IMR-90 (cell line): ENCODE results near the gene COL4A1. TPM values are rescaled to one million over a fixed set of nuclear protein-coding genes. Genes with fewer than 3 reads are reported as not detected.

Experiments
- ATAC-seq: fragments of 200-7000 bp; cut with Tn5 transposase; 2 replicates; pipeline ENCODE4 v1.9.1; 2020; ENCODE audit warnings: low read depth, mild to moderate bottlenecking, moderate library complexity
- BruUV-seq: library from RNA; stranded (reverse); fragments of 400-500 nt; replicated peaks from 2 replicates; lab custom pipeline; 2021; lab: Mats Ljungman, UMichigan
- CTCF ChIA-PET: fragments of 300-600 bp; formaldehyde crosslinking; extraction: SDS; loops from one replicate; lab custom pipeline; 2021; ENCODE audit warnings: antibody characterized with exemption; lab: Yijun Ruan, JAX
- POLR2A ChIA-PET: fragments of 300-600 bp; sonication (Branson Sonifier 250); formaldehyde crosslinking; loops from one replicate; lab custom pipeline; 2022; ENCODE audit warnings: antibody characterized with exemption; ENCODE audit not compliant: unreplicated experiment; lab: Charles Lee
- DNase-seq: peaks from one replicate; pipeline ENCODE4 v3.0.0; 2013
- H2AFZ ChIP-seq: replicated peaks from 2 replicates; pipeline ENCODE3; 2013; ENCODE audit warnings: low read length, mild to moderate bottlenecking; ENCODE audit not compliant: poor library complexity
- H2AK5ac ChIP-seq: 2 replicates; pipeline ENCODE4 v1.6.1; 2013; ENCODE audit warnings: low read depth, low read length, inconsistent platforms
- H2AK9ac ChIP-seq: replicated peaks from 2 replicates; pipeline ENCODE3; 2013; ENCODE audit warnings: mild to moderate bottlenecking, low read depth, low read length, moderate library complexity; ENCODE audit not compliant: poor library complexity
- H2BK120ac ChIP-seq: 2 replicates; pipeline ENCODE4 v1.6.1; 2013; ENCODE audit warnings: low read depth, low read length, inconsistent platforms
- H2BK15ac ChIP-seq: 3 replicates; pipeline ENCODE4 v1.6.1; 2013; ENCODE audit warnings: low read depth, low read length, inconsistent platforms
- H2BK20ac ChIP-seq: 2 replicates; pipeline ENCODE4 v1.6.1; 2013; ENCODE audit warnings: low read depth, mild to moderate bottlenecking, inconsistent platforms, low read length, moderate library complexity
- H2BK5ac ChIP-seq: 2 replicates; pipeline ENCODE4 v1.6.1; 2013; ENCODE audit warnings: mild to moderate bottlenecking, low read depth, low read length, inconsistent platforms; ENCODE audit not compliant: poor library complexity, severe bottlenecking
- H3K14ac ChIP-seq: replicated peaks from 2 replicates; pipeline ENCODE4 v1.6.1; 2013; ENCODE audit warnings: low read depth, low read length, inconsistent platforms
- H3K18ac ChIP-seq: 2 replicates; pipeline ENCODE4 v1.6.1; 2013; ENCODE audit warnings: low read depth, low read length, control low read depth
- H3K23ac ChIP-seq: 2 replicates; pipeline ENCODE4 v1.6.1; 2013; ENCODE audit warnings: low read depth, low read length, inconsistent platforms
- H3K27ac ChIP-seq: 2 replicates; pipeline ENCODE4 v1.5.1; 2013; ENCODE audit warnings: mild to moderate bottlenecking, control low read depth, low read length; ENCODE audit not compliant: insufficient read depth
- H3K27me3 ChIP-seq: 2 replicates; pipeline ENCODE4 v1.6.1; 2013; ENCODE audit warnings: low read length; ENCODE audit not compliant: control insufficient read depth, insufficient read depth
- H3K36me3 ChIP-seq: 2 replicates; pipeline ENCODE4 v1.6.1; 2013; ENCODE audit warnings: low read length, mixed read lengths; ENCODE audit not compliant: control insufficient read depth, insufficient read depth
- H3K4ac ChIP-seq: 2 replicates; pipeline ENCODE4 v1.6.1; 2013; ENCODE audit warnings: low read depth, low read length, inconsistent platforms
- H3K4me1 ChIP-seq: 2 replicates; pipeline ENCODE4 v1.6.1; 2013; ENCODE audit warnings: low read length, mixed read lengths; ENCODE audit not compliant: control insufficient read depth, insufficient read depth
- H3K4me2 ChIP-seq: 2 replicates; pipeline ENCODE4 v1.6.1; 2013; ENCODE audit warnings: low read depth, mild to moderate bottlenecking, control low read depth, low read length, moderate library complexity
- H3K4me3 ChIP-seq: 2 replicates; pipeline ENCODE4 v1.5.1; 2013; ENCODE audit warnings: low read depth, mild to moderate bottlenecking, control low read depth, low read length, moderate library complexity; ENCODE audit not compliant: insufficient read depth
- H3K56ac ChIP-seq: 2 replicates; pipeline ENCODE4 v1.6.1; 2013; ENCODE audit warnings: low read length, inconsistent platforms; ENCODE audit not compliant: insufficient read depth; ENCODE audit errors: extremely low read depth
- H3K79me1 ChIP-seq, 2 experiments: 2 replicates each; pipeline ENCODE4 v1.6.1; 2013; ENCODE audit warnings: low read length in 2 of 2, inconsistent platforms in 1 of 2, low read depth in 1 of 2
- H3K9ac ChIP-seq: 2 replicates; pipeline ENCODE4 v1.6.1; 2013; ENCODE audit warnings: low read depth, low read length, control low read depth
- H3K9me1 ChIP-seq: 2 replicates; pipeline ENCODE4 v1.6.1; 2013; ENCODE audit warnings: low read length, inconsistent platforms; ENCODE audit not compliant: insufficient read depth
- H3K9me3 ChIP-seq: 2 replicates; pipeline ENCODE4 v1.6.1; 2013; ENCODE audit warnings: low read length; ENCODE audit not compliant: control insufficient read depth, insufficient read depth
- H4K20me1 ChIP-seq: 2 replicates; pipeline ENCODE4 v1.6.1; 2013; ENCODE audit warnings: low read length, inconsistent platforms; ENCODE audit not compliant: insufficient read depth
- H4K5ac ChIP-seq: 2 replicates; pipeline ENCODE4 v1.6.1; 2013; ENCODE audit warnings: mild to moderate bottlenecking, low read depth, low read length, control low read depth
- H4K8ac ChIP-seq, 2 experiments: 2 replicates each; pipeline ENCODE4 v1.6.1; 2013; ENCODE audit warnings: low read depth in 2 of 2, low read length in 2 of 2, control low read depth in 1 of 2, inconsistent platforms in 1 of 2
- H4K91ac ChIP-seq: 2 replicates; pipeline ENCODE4 v1.6.1; 2013; ENCODE audit warnings: low read depth, low read length, inconsistent platforms; ENCODE audit not compliant: insufficient read depth
- CEBPB ChIP-seq: IDR thresholded peaks from 2 replicates; pipeline ENCODE4 v1.6.1; 2012; ENCODE audit warnings: low read depth, low read length, improper control_type of control experiment
- CTCF ChIP-seq: conservative IDR thresholded peaks from 2 replicates; pipeline ENCODE4 v1.5.1; 2012; ENCODE audit warnings: mild to moderate bottlenecking, low read depth, low read length, improper control_type of control experiment
- MXI1 ChIP-seq: IDR thresholded peaks from 2 replicates; pipeline ENCODE4 v1.6.1; 2012; ENCODE audit warnings: low read depth, mild to moderate bottlenecking, low read length, moderate library complexity, borderline replicate concordance
- NFE2L2 ChIP-seq: fragments of 150-350 bp; IDR thresholded peaks from 2 replicates; pipeline ENCODE4 v1.6.1; 2016; ENCODE audit warnings: low read depth, mild to moderate bottlenecking, low read length
- RCOR1 ChIP-seq: IDR thresholded peaks from 2 replicates; pipeline ENCODE4 v1.6.1; 2012; ENCODE audit warnings: mild to moderate bottlenecking, low read length, improper control_type of control experiment; ENCODE audit not compliant: insufficient replicate concordance
- RFX5 ChIP-seq: IDR thresholded peaks from 2 replicates; pipeline ENCODE4 v1.8.0; 2012; ENCODE audit warnings: low read depth, mild to moderate bottlenecking, low read length, moderate library complexity
- WGBS, 2 experiments: methylation state at CpG; one replicate each; pipeline versions ENCODE4 v1.1.5 to v1.1.7; 2013; ENCODE audit warnings: missing lambda C conversion rate in 2 of 2; ENCODE audit not compliant: insufficient read length in 1 of 2; ENCODE audit errors: extremely low coverage in 2 of 2; 5-methylcytosine and 5-hydroxymethylcytosine counted together
- dilution Hi-C: fragments of 300-500 bp; cut with HindIII; formaldehyde crosslinking; loops from one replicate; pipeline ENCODE4 v1.14.3; 2018; ENCODE audit warnings: low sequenced_read_pairs; ENCODE audit not compliant: unreplicated experiment
- in situ Hi-C: fragments of 300-500 bp; cut with MboI; formaldehyde crosslinking; loops from 3 replicates; pipeline ENCODE4 v1.14.3; 2019; ENCODE audit warnings: low sequenced_read_pairs, inconsistent platforms, mixed read lengths
- intact Hi-C: fragments of 100-400 bp; cut with micrococcal nuclease; formaldehyde crosslinking; loops from 2 replicates; pipeline ENCODE4 v1.10.0; 2022
- polyA plus RNA-seq, 3 experiments: library from polyadenylated mRNA; depleted of rRNA; stranded (reverse); fragments of >200 nt; gene quantifications; 2 replicates each; pipeline ENCODE4 v1.2.3, GENCODE V29; 2012; ENCODE audit warnings: low replicate concordance in 1 of 3
- total RNA-seq: library from RNA; depleted of rRNA; stranded (reverse); fragments of >200 nt; gene quantifications from 2 replicates; pipeline ENCODE4 v1.2.3, GENCODE V29; 2012

Gene COL4A1
- total and polyA plus RNA-seq, 2 of the 4 experiments (the other 2 are of a cell fraction) = 230 to 337 TPM

- TF ChIP-seq CEBPB = no peak
These were observed 41.1 kb downstream of the COL4A1 start (continued) for GRCh38 chr13:110265682-110266430.

- H4K8ac ChIP-seq = no peak overlapping the region
- no peak overlapping the region for H2BK120ac ChIP-seq
- ChIA-PET POLR2A (no interaction called here), CTCF (no interaction called here)
- peaks cover 65% of the 10 kb centered on the region for H3K9me1 ChIP-seq
- H2BK15ac ChIP-seq = no peak overlapping the region
- no peak overlapping the region for H2BK20ac ChIP-seq
- no peak for DNase-seq
- peaks cover 29 to 92% of the 10 kb centered on the region in 2 experiments for H3K79me1 ChIP-seq
- in situ Hi-C loops = no loop called here
- no peak overlapping the region for H3K9ac ChIP-seq
- no peak overlapping the region for H3K4me3 ChIP-seq
- no peak overlapping the region for H2BK5ac ChIP-seq
- no peak overlapping the region; the same call in 1 of the 2 replicates for H4K91ac ChIP-seq
- peak overlapping the region; percentile 62; the same call in 1 of the 2 replicates for H3K23ac ChIP-seq
- no peak overlapping the region for H3K18ac ChIP-seq
- no peaks in the 10 kb centered on the region for H3K27me3 ChIP-seq
- BruUV-seq = no TSS peak
- ATAC-seq = no peak
- H3K4me2 ChIP-seq = no peak overlapping the region
- H3K27ac ChIP-seq = no peak overlapping the region
- 89% methylated on average over 6 of the region's 6 CpGs; no CpG with 5 or more reads in 1 of the 2 experiments for WGBS, 2 experiments
- H4K20me1 ChIP-seq = peaks cover 92% of the 10 kb centered on the region
- peaks cover 48% of the 10 kb centered on the region for H3K4me1 ChIP-seq
- TF ChIP-seq NFE2L2 = no peak
- TF ChIP-seq CTCF = no peak
- no peak for TF ChIP-seq RFX5
- no peak for TF ChIP-seq RCOR1
- TF ChIP-seq MXI1 = no peak
- peak overlapping the region; percentile 11; the same call in 1 of the 2 replicates for H2AK5ac ChIP-seq
- no peaks in the 10 kb centered on the region for H3K9me3 ChIP-seq
- H4K5ac ChIP-seq = no peak overlapping the region
- peaks cover 35% of the 10 kb centered on the region for H3K36me3 ChIP-seq
- 0 out of 2 replicates have a peak overlapping the region, but pooled peaks have one; percentile 17 for H3K14ac ChIP-seq
- no peak overlapping the region for H2AK9ac ChIP-seq
- peak overlapping the region; percentile 33 for H2AFZ ChIP-seq
- no peak overlapping the region for H3K56ac ChIP-seq
- no peak overlapping the region for H3K4ac ChIP-seq
- intact Hi-C loops = loop anchor here (1.0 kb wide), 1 partner anchor 8 kb away; no protein-coding TSS in a partner anchor
- dilution Hi-C loops = no loop called here
These were observed 41.6 kb downstream of the COL4A1 start for GRCh38 chr13:110265341-110265681.
